GM21576 (cell line): ENCODE data around the gene RIPK4.

Experiments used
- ATAC-seq: cut with Tn5 transposase; IDR thresholded peaks from one replicate; pipeline ENCODE4 v1.9.1; 2021; ENCODE audit warnings: mild to moderate bottlenecking, moderate library complexity; ENCODE audit not compliant: unreplicated experiment

RIPK4 gene

DNA sequence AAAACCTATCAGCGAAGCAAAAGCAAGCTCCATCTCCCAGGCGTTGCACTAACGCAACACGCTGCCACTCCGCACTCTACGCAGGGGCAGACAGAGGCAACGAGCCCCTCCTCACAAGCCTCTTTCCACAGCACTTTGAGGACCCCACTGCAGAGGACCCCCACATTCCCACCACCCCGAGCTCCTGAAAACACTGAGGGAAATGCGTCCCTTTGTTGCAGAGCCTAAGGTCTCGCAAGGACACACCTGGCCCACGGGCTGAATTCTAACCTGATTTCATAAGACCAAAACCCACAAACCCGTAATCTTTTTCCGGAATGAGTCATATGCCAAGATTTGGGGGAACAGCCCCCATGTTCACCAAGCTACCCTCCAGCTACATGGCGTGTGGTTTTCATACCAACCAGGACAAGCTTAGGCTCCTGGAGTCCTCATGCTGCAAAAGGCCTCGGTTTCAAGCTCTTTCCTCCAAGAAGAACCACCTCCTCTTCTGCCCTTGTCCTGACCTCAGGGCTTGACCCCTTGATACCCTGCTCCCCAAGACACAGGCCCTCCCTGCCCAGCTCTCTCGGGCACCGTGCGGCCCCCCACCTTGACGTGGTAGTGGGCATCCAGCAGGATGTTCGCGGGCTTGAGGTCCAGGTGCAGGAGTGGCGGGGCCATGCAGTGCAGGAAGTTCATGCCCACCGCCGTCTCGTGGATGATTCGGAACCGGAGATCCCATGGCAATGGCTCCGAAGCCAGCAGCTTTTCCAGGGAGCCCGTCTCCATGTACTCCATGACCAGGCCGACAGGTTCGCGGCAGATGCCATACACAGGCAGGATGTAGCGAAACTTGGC, 10.7 kb downstream of the RIPK4 start:
- no peak for ATAC-seq

DNA sequence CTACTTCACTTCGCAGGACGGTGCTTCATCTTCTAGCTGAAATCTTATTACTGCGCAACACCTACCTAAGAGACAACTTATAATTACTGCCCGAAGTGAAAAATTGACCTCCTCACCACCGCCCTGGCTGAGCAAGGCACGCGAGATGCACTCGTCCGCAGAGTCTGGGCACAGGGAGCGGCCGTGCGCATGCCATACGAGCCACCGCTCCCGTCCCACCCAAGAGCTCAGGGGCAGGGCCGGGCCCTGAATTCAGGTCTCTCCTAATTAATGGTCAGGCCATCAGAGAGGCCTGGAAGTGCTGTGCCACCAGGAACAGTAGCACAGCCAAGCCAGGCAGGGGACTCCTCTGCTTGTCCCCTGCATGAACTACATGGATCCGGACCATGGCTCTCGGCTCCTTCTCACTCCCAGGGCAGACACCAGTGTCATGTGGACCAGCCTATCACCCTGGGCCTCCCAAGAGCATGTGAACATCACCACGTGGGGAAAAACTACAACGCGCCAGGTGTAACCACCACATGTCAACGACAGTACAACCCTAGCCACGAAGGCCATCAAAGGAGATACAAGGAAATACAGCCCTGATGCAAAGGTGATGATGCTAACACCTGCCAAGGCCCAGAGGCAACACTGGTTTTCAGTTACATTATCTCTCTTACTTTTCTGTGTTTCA, 11.5 kb downstream of the RIPK4 start:
- no peak for ATAC-seq

DNA sequence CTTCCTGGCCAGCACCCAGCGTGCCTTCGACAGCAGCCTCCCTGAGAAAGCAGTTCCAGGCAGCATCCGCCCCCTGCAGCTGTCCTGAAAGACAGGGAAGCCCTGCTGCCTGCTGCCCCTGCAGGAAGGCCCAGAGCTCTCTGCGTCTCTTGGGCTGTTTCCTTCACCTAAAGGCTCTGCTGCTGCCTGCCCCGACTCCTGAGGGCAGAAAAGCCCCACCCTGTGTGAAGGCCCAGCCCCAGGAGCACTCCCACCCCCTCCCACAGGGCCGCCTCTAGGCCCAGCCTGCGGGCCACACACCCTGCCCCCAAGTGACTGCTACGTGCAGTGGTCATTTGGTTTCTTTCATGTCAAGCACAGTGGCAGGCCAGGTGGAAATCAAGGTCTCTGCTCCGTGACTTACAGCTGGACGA, 12.4 kb downstream of the RIPK4 start:
- no peak for ATAC-seq

DNA sequence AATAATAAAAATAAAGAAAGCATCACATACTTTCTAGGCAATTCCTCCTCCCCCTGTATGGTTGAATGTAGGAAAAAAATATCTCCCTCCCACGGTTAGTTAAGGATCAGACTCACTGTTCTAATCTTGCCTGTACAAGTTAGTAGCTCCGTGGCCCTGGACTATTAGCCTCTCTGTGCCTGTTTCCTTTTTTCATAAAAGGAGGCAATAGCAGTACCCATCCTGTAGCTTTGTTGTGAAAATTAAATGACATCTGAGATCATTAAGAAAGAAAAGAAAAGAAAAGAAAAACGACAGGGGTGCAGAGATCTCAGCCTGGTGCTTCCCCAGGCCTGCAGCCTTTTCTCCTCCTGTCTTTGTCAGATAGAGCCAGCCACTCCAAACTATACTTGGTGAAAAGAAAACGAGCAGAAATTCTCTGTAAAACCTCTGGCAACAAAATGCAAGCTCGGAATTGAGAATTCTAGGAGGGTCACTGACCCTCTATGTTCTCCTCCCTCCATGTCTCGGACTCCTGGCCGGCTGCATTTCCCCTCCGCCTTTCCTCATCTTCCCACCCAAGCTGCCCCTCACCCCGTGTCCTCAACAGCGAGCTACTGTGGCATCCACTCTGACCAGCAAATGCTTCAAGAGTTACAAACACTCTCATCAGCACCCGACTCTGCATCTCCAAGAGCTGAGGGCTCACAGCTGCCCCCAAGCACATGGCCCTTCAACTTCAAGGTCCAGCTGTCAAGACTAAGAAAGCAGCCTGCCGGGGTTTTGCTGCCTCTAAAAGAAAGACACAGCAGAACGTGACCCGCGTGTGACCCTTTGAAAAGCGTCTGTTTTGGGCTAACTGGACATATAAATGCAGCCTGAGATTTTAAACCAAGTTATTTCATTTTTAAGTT, 13.6 kb downstream of the RIPK4 start:
- no peak for ATAC-seq

DNA sequence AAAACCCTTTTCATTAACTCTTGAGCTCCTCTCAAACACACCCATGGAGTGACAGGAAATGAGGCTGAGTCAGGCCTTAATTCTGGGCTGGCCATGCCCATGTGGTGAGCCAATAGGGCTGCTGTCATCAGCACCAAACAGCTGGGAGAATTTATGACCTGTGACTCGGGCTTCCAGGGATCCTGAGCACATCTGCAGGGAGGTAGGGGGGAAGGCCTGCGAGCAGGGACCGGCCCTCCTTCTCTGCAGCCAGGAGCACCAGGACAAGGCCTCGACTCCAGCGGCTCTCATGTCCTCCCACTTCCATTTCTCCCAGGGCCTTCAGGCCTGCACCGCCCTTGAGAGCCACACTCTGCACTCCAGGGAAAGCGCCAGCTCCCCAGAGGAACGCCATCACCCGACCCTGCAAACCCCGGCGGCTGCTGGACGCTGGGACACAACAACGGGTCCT, 14.6 kb downstream of the RIPK4 start:
- ATAC-seq = no peak

DNA sequence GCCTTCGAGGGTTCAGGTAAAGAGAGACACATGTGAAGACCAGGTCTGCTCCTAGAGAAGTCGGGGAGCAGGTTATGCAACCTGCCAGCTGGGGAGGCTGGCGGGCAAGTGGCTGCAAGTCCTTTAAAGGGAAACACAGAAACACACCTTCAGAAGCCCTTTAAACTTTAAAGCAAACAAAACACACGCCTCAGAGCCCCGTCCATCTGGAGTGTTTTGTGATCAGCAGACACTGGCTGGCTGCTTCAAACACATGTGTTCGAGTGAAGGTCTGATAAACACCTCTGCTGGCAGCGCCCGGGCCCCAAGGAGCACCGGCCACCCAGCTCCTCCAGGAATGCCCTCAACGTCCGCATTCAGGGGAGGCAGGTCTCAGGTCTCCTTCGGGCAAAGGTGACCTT, 15.2 kb downstream of the RIPK4 start:
- ATAC-seq = no peak

DNA sequence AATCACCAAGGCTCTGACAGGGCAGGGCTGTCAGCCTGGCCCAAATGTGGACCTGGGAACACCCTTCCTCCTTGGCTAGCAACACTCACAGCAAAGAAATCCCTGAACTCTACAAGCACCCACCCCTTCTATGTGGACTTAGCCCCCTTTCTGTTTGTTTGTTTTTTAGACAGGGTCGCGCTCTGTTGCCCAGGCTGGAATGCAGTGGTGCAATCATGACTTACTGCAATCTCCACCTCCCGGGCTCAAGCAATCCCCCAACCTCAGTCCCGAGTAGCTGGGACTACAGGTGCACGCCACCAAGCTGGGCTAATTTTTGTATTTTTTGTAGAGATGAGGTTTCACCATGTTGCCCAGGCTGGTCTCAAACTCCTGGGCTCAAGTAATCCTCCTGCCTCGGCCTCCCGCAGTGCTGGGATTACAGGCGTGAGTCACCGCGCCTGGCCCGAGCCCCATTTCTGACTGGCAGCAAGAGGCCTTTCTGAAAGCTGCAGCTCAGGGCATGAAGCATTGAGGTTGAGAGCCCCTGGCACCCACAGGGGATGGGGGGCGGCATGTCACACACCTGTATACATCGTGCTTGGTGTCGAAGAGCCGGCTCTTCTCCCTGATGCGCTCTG, 16.2 kb downstream of the RIPK4 start:
- ATAC-seq = no peak

DNA sequence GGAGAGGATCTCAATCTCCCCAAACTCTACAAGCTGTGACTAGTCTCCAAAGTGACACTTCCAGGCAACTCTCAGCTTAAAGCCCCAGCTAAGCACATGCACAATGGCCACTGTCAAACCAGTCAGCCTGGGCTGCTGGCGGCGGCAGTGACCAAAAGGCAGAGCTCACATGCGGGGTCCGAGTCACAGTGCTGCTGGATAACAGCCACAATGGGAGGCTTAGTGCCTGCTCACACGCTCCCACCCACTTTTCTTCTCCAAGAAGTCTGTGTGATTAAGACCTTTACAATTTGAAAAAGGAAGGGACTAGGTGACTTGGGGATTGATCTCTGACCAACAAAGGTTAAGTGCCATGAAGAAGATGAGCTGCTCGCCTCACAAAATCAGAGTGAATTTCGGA, 16.8 kb downstream of the RIPK4 start:
- ATAC-seq = no peak

DNA sequence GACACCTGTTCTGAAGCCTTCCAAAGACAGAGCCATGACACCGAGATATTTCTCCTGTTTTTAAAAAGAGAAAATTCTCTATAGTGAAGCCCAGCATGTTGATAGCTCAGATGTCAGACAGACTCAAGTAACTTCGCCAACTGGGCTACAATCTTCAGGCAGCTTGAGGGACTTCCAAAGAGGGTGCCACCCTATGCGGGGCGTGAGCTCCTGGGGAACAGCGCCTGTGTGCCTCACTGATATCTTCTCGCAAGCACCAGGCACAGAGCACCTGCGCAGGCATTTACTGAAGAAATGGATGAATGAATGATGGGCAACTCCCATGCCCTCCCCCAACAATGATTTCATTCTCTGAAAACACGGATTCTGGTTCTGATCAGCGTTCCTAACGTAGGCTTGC, 17.6 kb downstream of the RIPK4 start:
- ATAC-seq = no peak

DNA sequence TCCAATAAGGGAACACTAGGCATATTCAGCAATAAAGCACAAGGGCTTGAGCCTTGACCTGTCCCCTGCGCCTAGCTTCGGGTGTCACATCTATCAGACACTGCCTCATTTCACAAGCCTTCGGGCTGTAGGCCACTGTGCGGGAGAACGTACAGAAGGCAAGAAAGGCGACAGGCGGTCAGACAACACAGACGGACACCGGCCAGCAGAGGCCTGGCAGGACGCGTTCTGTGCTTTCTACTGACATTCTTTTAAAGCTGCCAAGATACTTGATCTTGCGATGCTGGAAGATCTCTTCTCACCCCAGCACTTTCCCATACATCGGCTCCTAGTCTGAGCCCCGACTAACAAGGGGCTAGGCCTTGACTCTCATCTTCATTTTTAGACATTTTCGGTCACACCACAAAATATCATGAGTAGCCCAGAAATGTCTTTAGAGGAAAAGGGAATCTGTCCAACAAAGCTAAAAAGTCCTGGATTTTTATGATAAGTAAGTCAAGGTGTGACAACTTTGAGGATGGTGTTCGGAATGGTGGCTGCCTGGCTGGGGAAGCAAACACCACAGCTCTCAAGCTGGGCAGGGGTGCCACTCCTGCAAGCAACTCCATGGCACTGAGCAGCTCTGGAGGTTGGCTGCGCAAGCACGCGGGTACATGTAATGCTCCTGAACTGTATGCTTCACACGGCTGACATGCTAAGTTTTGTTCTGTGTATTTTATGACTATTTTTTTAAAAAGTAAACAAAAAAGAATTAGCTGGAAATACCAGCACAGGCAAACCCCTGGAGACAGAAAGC, 18.7 kb downstream of the RIPK4 start:
- no peak for ATAC-seq

DNA sequence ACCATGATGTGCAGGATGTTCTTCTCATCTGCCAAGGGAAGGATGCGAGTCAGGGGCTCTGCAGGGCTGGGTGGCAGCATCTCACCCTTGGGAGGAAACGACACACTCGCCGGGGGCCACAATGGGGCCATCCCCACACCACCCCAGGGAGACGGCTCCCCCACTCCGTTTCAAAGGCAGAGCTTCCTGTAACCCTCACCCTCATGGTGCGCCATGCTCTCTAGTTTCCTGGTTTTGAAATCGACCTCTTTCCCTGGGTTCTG, 20.2 kb downstream of the RIPK4 start:
- no peak for ATAC-seq

DNA sequence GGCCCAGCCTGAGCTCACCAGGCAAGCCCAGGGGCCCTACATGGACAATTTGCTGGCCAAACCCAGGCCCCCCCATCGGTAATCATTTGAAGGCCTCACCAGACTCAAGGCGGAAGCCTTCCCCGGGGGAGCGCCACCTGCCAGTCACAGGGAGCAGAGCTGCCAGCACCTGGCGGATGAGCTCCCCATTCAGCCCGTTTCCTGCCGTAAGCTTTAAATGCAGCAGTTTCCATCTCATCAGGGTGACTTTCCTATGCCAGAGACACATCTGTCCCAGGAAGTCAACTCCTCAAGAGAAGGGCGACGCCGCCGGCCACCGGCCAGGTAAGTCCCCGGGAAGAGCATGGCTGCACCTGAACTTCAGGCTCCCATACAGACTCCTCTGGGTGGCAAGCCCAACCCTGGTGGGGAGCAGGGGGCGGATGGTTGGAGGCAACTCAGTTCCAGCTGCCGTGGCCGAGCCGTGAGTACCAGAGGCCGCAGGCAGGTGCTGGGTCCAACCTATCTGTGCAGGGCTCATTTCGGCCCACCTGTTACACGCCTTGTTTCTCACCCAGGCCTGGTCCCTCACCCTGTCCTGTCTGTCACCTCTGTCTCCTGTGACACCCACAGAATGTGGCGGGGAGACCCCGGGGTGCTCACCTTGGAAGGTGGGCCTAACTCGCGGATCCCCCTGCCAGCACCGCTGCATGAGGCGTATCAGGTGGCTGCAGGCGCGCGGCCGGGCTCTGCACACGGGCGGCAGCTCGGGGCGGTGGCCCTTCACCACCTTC, 20.7 kb downstream of the RIPK4 start:
- ATAC-seq = no peak

DNA sequence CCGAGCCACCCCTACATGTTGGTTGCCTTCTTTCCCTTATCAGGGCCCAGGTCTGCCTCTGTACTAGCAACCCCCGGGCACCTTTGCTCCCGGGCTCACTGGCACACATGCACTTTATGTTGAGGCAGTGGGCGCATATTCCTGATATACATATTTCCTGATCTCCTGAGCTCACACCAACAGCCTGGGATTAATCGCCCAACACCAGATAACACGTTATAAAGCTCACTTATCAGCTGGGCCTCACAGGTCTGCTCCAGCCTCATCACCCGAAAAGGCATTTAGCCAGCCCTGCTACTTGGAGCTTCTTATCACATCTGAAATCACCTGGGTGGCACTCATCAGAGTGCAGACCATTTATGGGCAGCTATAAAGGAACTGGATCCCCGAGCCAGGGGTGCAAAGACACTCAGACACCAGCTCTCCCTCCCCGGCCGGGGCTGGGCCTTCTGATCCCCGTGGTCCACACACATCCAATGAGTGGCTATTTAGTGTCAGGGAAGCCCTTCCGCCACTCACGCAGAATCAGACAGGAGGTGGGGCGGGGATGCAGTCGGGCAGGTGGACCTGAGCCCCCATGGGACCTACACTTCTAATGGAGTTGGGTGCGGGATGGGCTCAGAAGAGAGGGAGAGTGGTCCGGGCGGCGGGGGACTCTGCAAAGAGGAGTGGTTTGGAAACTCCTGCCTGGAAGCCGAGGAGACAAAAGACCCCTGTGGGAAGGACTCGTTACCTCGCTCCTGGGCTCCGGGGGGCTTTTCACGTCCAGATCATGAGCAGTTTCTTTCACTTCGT, 21.6 kb downstream of the RIPK4 start:
- no peak for ATAC-seq

DNA sequence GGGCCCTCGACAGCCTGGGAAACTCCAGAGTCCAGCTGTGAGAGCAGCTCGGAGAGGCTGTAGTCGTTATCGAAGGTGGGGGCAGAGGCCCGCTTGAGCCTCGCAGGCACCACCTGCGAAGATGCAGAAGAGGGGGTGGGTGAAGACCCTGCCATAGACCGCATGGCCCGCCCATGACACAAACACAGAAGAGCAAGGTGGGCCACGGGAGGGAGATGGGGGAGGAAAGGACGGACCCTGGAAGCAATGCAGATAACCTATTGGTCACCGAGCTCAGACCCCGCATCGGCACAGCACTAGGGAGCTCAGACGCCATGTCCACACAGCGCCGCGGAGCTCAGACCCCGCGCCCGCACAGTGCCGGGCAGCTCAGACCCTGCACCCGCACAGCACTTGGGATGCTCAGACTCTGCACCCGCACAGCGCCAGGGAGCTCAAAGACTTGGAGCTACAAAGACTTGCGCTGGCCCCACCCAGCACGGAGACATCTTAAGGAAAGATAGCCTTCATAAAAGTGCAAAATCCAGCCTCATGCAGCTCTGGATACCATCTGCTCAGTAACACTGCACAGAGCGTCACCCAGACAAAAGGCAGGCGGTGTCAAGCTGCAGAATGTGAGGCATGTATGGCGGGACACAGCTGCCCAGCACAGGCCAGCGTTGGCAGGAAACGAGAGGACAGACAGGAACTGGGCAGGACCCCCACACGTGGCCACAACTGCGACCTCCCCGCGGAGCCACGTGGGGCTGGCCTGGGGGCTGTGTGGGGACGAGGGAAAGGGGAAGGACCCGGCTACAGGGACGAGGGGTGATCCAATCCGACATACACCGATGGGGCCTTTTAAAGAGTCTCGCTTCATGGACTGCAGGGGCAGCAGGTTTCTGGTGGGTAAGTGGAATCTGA, 22.6 kb downstream of the RIPK4 start:
- ATAC-seq = no peak

DNA sequence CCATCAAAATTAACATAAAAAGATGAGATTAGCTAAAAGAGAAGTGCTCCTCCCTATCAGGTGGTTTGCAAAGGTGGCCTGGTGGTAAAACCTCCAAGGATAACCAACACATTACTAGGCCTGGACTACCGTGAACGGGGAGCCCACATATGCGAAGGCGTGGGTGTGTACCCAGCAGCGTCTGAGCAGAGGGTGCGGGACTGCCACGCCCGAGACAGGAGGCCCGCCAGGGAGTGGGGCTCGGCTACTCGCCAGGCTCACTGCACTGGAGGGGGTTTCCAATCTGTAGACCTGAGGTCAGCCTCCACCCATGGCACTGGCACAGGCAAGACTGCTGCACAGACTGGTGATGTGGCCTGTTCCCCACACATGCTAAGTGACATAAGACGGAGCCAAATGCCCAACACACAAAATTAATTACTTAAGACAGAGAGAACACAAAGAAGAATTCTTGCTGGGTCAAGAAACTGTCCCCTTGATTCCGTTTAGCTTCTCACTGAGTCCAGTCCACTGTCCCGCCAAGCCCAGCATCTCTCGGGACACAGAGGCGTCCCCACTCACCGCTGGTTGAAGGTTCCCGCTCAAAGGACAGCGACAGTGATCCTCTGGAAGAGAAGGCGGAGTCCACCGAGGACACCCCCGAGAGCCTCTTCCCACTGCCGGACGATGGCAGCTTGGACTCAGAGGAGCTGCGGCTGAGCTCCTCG, 23.4 kb downstream of the RIPK4 start:
- ATAC-seq = no peak

DNA sequence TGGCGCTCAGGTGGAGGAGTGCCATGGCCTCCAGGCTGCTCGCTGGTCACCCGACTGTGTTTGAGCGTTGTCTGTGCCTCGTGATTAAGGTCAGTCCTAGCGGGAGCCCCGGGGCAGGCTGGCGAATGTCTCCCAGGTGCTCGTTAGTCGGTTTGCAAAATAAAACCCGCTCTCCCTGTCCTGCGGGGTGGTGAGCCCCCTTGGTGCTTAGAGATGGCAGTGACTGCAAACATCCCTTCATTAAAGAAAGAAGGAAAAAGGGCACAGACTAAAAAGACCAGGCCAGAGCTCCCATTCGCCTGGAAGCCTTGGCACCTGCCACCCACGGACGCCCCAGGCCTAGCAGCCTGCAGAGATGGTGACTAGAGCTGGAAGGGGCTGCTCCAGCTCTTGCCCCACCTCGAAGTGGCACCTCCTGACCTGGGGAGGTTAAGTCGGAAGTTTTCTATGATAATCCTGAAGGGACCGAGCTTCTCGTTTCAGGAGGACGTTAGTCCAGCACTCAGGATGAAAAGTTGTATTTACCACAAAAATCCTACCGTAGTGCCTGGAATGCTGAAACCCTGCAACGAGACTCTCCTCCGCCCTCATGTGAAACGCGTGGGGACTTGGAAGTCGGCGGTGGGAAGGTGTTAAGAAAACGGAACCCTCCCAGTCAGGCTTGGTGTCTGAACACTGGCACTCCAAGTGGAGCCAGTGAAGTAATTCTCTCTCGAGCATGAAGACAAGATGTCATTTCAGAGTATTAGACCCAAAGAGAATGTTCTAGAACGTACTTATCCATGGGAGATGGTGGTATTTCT, 24.6 kb downstream of the RIPK4 start:
- no peak for ATAC-seq
